Keratinocyte (primary cell): ENCODE results near the gene CREB5. TPM values are rescaled to one million over a fixed set of nuclear protein-coding genes. Genes with fewer than 3 reads are reported as not detected.

Source experiments
- DNase-seq: peaks from one replicate; pipeline ENCODE4 v3.0.0-alpha.2; 2011; ENCODE audit warnings: low read depth, missing footprints, low spot score
- FAIRE-seq: peaks from 2 replicates; lab custom pipeline; 2011; peaks lifted over from hg19 to GRCh38; lab: Jason Lieb, UNC
- H2AFZ ChIP-seq: 2 replicates; pipeline ENCODE4 v1.6.0; 2012; ENCODE audit warnings: low read length, control low read depth, inconsistent platforms; ENCODE audit not compliant: control insufficient read depth
- H3K27ac ChIP-seq: 2 replicates; pipeline ENCODE4 v1.5.1; 2011; ENCODE audit warnings: low read length; ENCODE audit not compliant: control insufficient read depth, insufficient read depth
- H3K27me3 ChIP-seq: 3 replicates; pipeline ENCODE4 v1.6.0; 2011; ENCODE audit warnings: low read length; ENCODE audit not compliant: control insufficient read depth, insufficient read depth; ENCODE audit errors: extremely low read depth
- H3K36me3 ChIP-seq, 2 experiments: 2 replicates in 1 of 2; 3 replicates in 1 of 2; pipeline ENCODE4 v1.5.1; 2011; ENCODE audit warnings: low read length in 2 of 2, mild to moderate bottlenecking in 1 of 2; ENCODE audit not compliant: control insufficient read depth in 2 of 2, insufficient read depth in 2 of 2; ENCODE audit errors: extremely low read depth in 1 of 2
- H3K4me1 ChIP-seq: 3 replicates; pipeline ENCODE4 v1.5.1; 2011; ENCODE audit warnings: low read length; ENCODE audit not compliant: control insufficient read depth, insufficient read depth; ENCODE audit errors: extremely low read depth
- H3K4me2 ChIP-seq: 3 replicates; pipeline ENCODE4 v1.6.0; 2011; ENCODE audit warnings: low read depth, low read length; ENCODE audit not compliant: control insufficient read depth, insufficient read depth; ENCODE audit errors: extremely low read depth
- H3K4me3 ChIP-seq, 3 experiments: fragments of 200-600 bp in 1 of 3; sonication (generic) in 1 of 3; 2 replicates in 2 of 3; 3 replicates in 1 of 3; pipeline ENCODE4 v1.5.1; 2011 to 2016; ENCODE audit warnings: low read length in 3 of 3, mild to moderate bottlenecking in 3 of 3, control low read depth in 2 of 3, inconsistent platforms in 1 of 3, low read depth in 1 of 3, mixed read lengths in 1 of 3, mixed run types in 1 of 3, moderate library complexity in 1 of 3; ENCODE audit not compliant: control insufficient read depth in 2 of 3, insufficient read depth in 2 of 3; ENCODE audit errors: extremely low read depth in 1 of 3
- H3K79me2 ChIP-seq: 2 replicates; pipeline ENCODE4 v1.6.0; 2012; ENCODE audit warnings: low read length; ENCODE audit not compliant: control insufficient read depth, insufficient read depth
- H3K9ac ChIP-seq: 3 replicates; pipeline ENCODE4 v1.6.0; 2011; ENCODE audit warnings: low read length; ENCODE audit not compliant: control insufficient read depth, insufficient read depth; ENCODE audit errors: extremely low read depth
- H3K9me1 ChIP-seq: 3 replicates; pipeline ENCODE4 v1.6.0; 2011; ENCODE audit warnings: low read length; ENCODE audit not compliant: control insufficient read depth, insufficient read depth; ENCODE audit errors: extremely low read depth
- H3K9me3 ChIP-seq: 2 replicates; pipeline ENCODE4 v1.5.1; 2012; ENCODE audit warnings: low read depth, low read length; ENCODE audit not compliant: control insufficient read depth
- H4K20me1 ChIP-seq: 3 replicates; pipeline ENCODE4 v1.6.0; 2011; ENCODE audit warnings: low read length; ENCODE audit not compliant: control insufficient read depth, insufficient read depth; ENCODE audit errors: extremely low read depth
- CTCF ChIP-seq, 3 experiments: IDR thresholded peaks in 1 of 3; conservative IDR thresholded peaks in 1 of 3; optimal IDR thresholded peaks in 1 of 3; 2 replicates in 2 of 3; 3 replicates in 1 of 3; pipeline versions ENCODE3 to v1.5.1; 2011; ENCODE audit warnings: low read length in 3 of 3, mild to moderate bottlenecking in 3 of 3, moderate library complexity in 2 of 3, control low read depth in 1 of 3, inconsistent platforms in 1 of 3; ENCODE audit not compliant: insufficient read depth in 2 of 3; ENCODE audit errors: extremely low read depth in 1 of 3
- EZH2 ChIP-seq: IDR thresholded peaks from one replicate; pipeline ENCODE4 v1.6.1; 2012; ENCODE audit warnings: inconsistent platforms, mild to moderate bottlenecking, low read length, moderate library complexity
- dilution Hi-C: fragments of 300-500 bp; cut with MboI; formaldehyde crosslinking; loops from one replicate; pipeline ENCODE4 v1.7.0; 2020; ENCODE audit warnings: low sequenced_read_pairs; ENCODE audit not compliant: extremely low pct_ligation_motif_present
- polyA plus RNA-seq, 5 experiments: library from polyadenylated mRNA; depleted of rRNA in 3 of 5; stranded (reverse) in 3 of 5; stranded (forward) in 1 of 5; unstranded in 1 of 5; fragments of >200 nt; gene quantifications; 1 replicate in 1 of 5; 2 replicates in 3 of 5; 3 replicates in 1 of 5; pipeline versions ENCODE4 v1.2.1 to v1.2.3, GENCODE V29; 2011 to 2012; ENCODE audit warnings: missing spikeins in 2 of 5, low read depth in 1 of 5, low replicate concordance in 1 of 5

The CREB5 gene
- polyA plus RNA-seq, 1 donor (not counting 4 experiments of a cell fraction or from before 2014, with no cell fraction given), result 7.9 TPM

GRCh38 chr7:28832669-28833068 lies 420.4 kb downstream of the CREB5 start:
- dilution Hi-C loops, result no loop called here
- Histone ChIP-seq H3K27me3 (no peaks in the 10 kb centered on the region), H3K36me3 (no peaks in the 10 kb centered on the region), H2AFZ (no peak overlapping the region), H3K27ac (no peak overlapping the region), H3K9ac (no peak overlapping the region), H3K9me3 (no peaks in the 10 kb centered on the region), H3K4me1 (no peaks in the 10 kb centered on the region), H4K20me1 (no peaks in the 10 kb centered on the region), H3K79me2 (no peaks in the 10 kb centered on the region), H3K4me3 (no peak overlapping the region), H3K4me2 (no peak overlapping the region), H3K9me1 (no peaks in the 10 kb centered on the region)
- DNase-seq (no peak), FAIRE-seq (no peak)
- TF ChIP-seq EZH2, result no peak
- no peak for TF ChIP-seq CTCF (optimal IDR thresholded peaks at IDR 0.05 in 1 of 3, IDR thresholded peaks at IDR 0.05 in 1 of 3, conservative IDR thresholded peaks at IDR 0.05 in 1 of 3; ENCODE audit: extremely low read depth in 1 of 3, insufficient read depth in 2 of 3, low read length in 3 of 3)

GRCh38 chr7:28835800-28836199 lies 423.5 kb downstream of the CREB5 start:
- Histone ChIP-seq H4K20me1 (no peaks in the 10 kb centered on the region), H3K36me3 (no peaks in the 10 kb centered on the region), H3K27me3 (no peaks in the 10 kb centered on the region), H2AFZ (no peak overlapping the region), H3K9me3 (no peaks in the 10 kb centered on the region), H3K9me1 (no peaks in the 10 kb centered on the region), H3K9ac (no peak overlapping the region), H3K4me1 (no peaks in the 10 kb centered on the region), H3K4me3 (no peak overlapping the region), H3K4me2 (no peak overlapping the region), H3K79me2 (no peaks in the 10 kb centered on the region), H3K27ac (no peak overlapping the region)
- dilution Hi-C loops, result no loop called here
- DNase-seq (no peak), FAIRE-seq (no peak)
- TF ChIP-seq CTCF (optimal IDR thresholded peaks at IDR 0.05 in 1 of 3, IDR thresholded peaks at IDR 0.05 in 1 of 3, conservative IDR thresholded peaks at IDR 0.05 in 1 of 3; ENCODE audit: extremely low read depth in 1 of 3, insufficient read depth in 2 of 3, low read length in 3 of 3), result no peak
- no peak for TF ChIP-seq EZH2
